HUES6 (cell line): ENCODE measurements around the gene IGFL2.
"Not testable (repeated sequence)": the region's sequence is repeated elsewhere in the genome, so short reads cannot be mapped to it uniquely, and the experiment has no call there.

Experiments
- H3K27ac ChIP-seq: 2 replicates; pipeline ENCODE4 v1.7.0; 2013; ENCODE audit warnings: low read depth, mild to moderate bottlenecking, low read length, inconsistent platforms
- H3K27me3 ChIP-seq: 2 replicates; pipeline ENCODE4 v1.6.1; 2013; ENCODE audit warnings: low read length; ENCODE audit not compliant: control insufficient read depth, insufficient read depth
- H3K36me3 ChIP-seq: 2 replicates; pipeline ENCODE4 v1.6.1; 2013; ENCODE audit warnings: low read length; ENCODE audit not compliant: control insufficient read depth, insufficient read depth
- H3K4me1 ChIP-seq: 2 replicates; pipeline ENCODE4 v1.6.1; 2013; ENCODE audit warnings: low read length; ENCODE audit not compliant: control insufficient read depth, insufficient read depth
- H3K4me3 ChIP-seq: 2 replicates; pipeline ENCODE4 v1.5.1; 2013; ENCODE audit warnings: low read depth, low read length
- H3K9ac ChIP-seq: one replicate; pipeline ENCODE4 v1.6.1; 2013; ENCODE audit warnings: mild to moderate bottlenecking, low read length
- H3K9me3 ChIP-seq: 2 replicates; pipeline ENCODE4 v1.6.1; 2013; ENCODE audit warnings: low read depth, low read length; ENCODE audit not compliant: control insufficient read depth, insufficient read depth

The IGFL2 gene

GRCh38 chr19:46147791-46148288 lies at the start of gene IGFL2:
IGFL2 (plus strand) TSS chr19:46148238; CDS start chr19:46148279, 41 bp downstream.
- Histone ChIP-seq H3K9ac (no peak within 1 kb of the TSS), H3K4me3 (no peak within 1 kb of the TSS), H3K36me3 (no peaks in the 10 kb centered on the region), H3K4me1 (no peaks in the 10 kb centered on the region; the same call in 1 of the 2 replicates), H3K27me3 (peaks cover 3% of the 10 kb centered on the region; the same call in 1 of the 2 replicates), H3K9me3 (no peaks in the 10 kb centered on the region), H3K27ac (no peak within 1 kb of the TSS)

GRCh38 chr19:46100344-46100743 lies 47.7 kb upstream of the IGFL2 start:
- no peak overlapping the region for H3K9ac ChIP-seq
- no peak overlapping the region for H3K27ac ChIP-seq
- peaks cover 10% of the 10 kb centered on the region; the same call in 1 of the 2 replicates for H3K9me3 ChIP-seq
- H3K36me3 ChIP-seq = no peaks in the 10 kb centered on the region
- no peaks in the 10 kb centered on the region for H3K27me3 ChIP-seq
- no peak overlapping the region for H3K4me3 ChIP-seq
- no peaks in the 10 kb centered on the region for H3K4me1 ChIP-seq

- Histone ChIP-seq H3K27ac (no peak overlapping the region), H3K4me1 (no peaks in the 10 kb centered on the region), H3K36me3 (no peaks in the 10 kb centered on the region), H3K9me3 (peaks cover 10% of the 10 kb centered on the region; the same call in 1 of the 2 replicates), H3K9ac (no peak overlapping the region), H3K27me3 (no peaks in the 10 kb centered on the region), H3K4me3 (no peak overlapping the region)
Measured at GRCh38 chr19:46101293-46101692, 46.7 kb upstream of the IGFL2 start.

GRCh38 chr19:46102333-46102732 lies 45.7 kb upstream of the IGFL2 start:
- H3K27me3 ChIP-seq, H3K4me3 ChIP-seq, H3K4me1 ChIP-seq, H3K9ac ChIP-seq, H3K36me3 ChIP-seq, H3K27ac ChIP-seq: not testable (repeated sequence)
- peaks cover 10% of the 10 kb centered on the region; the same call in 1 of the 2 replicates for H3K9me3 ChIP-seq

GRCh38 chr19:46107371-46107770 lies 40.7 kb upstream of the IGFL2 start:
- Histone ChIP-seq H3K9me3 (peaks cover 9% of the 10 kb centered on the region; the same call in 1 of the 2 replicates), H3K36me3 (no peaks in the 10 kb centered on the region), H3K27ac (no peak overlapping the region), H3K27me3 (no peaks in the 10 kb centered on the region), H3K4me1 (no peaks in the 10 kb centered on the region), H3K4me3 (no peak overlapping the region), H3K9ac (no peak overlapping the region)

- Histone ChIP-seq H3K27ac (no peak overlapping the region), H3K9ac (no peak overlapping the region), H3K27me3 (no peaks in the 10 kb centered on the region), H3K9me3 (0 out of 2 replicates have a peak, but pooled peaks cover 4% of the 10 kb centered on the region), H3K4me1 (no peaks in the 10 kb centered on the region), H3K36me3 (no peaks in the 10 kb centered on the region), H3K4me3 (no peak overlapping the region)
Measured at GRCh38 chr19:46109876-46110275, 38.2 kb upstream of the IGFL2 start.

GRCh38 chr19:46111376-46111775 lies 36.7 kb upstream of the IGFL2 start:
- H3K27me3 ChIP-seq = no peaks in the 10 kb centered on the region
- 0 out of 2 replicates have a peak, but pooled peaks cover 4% of the 10 kb centered on the region for H3K9me3 ChIP-seq
- no peaks in the 10 kb centered on the region for H3K4me1 ChIP-seq
- H3K36me3 ChIP-seq = no peaks in the 10 kb centered on the region
- no peak overlapping the region for H3K4me3 ChIP-seq
- H3K9ac ChIP-seq = no peak overlapping the region
- H3K27ac ChIP-seq = no peak overlapping the region

- 0 out of 2 replicates have a peak, but pooled peaks cover 4% of the 10 kb centered on the region for H3K9me3 ChIP-seq
- no peak overlapping the region for H3K4me3 ChIP-seq
- no peaks in the 10 kb centered on the region for H3K36me3 ChIP-seq
- H3K27ac ChIP-seq = no peak overlapping the region
- no peaks in the 10 kb centered on the region for H3K27me3 ChIP-seq
- no peaks in the 10 kb centered on the region for H3K4me1 ChIP-seq
- H3K9ac ChIP-seq = no peak overlapping the region
Measured at GRCh38 chr19:46112527-46112926, 35.5 kb upstream of the IGFL2 start.

- no peaks in the 10 kb centered on the region for H3K36me3 ChIP-seq
- H3K27ac ChIP-seq = no peak overlapping the region
- H3K9ac ChIP-seq = no peak overlapping the region
- H3K9me3 ChIP-seq = 0 out of 2 replicates have a peak, but pooled peaks cover 4% of the 10 kb centered on the region
- H3K4me3 ChIP-seq = no peak overlapping the region
- H3K27me3 ChIP-seq = no peaks in the 10 kb centered on the region
- no peaks in the 10 kb centered on the region for H3K4me1 ChIP-seq
Measured at GRCh38 chr19:46113726-46114125, 34.3 kb upstream of the IGFL2 start.

GRCh38 chr19:46115396-46116106 lies 32.5 kb upstream of the IGFL2 start:
- Histone ChIP-seq H3K36me3 (no peaks in the 10 kb centered on the region), H3K9ac (no peak overlapping the region), H3K9me3 (peaks cover 6% of the 10 kb centered on the region; the same call in 1 of the 2 replicates), H3K27ac (no peak overlapping the region), H3K4me3 (no peak overlapping the region), H3K4me1 (no peaks in the 10 kb centered on the region), H3K27me3 (no peaks in the 10 kb centered on the region)

- Histone ChIP-seq H3K4me1 (peaks cover under 1% of the 10 kb centered on the region; the same call in 1 of the 2 replicates), H3K27me3 (no peaks in the 10 kb centered on the region)
Measured at GRCh38 chr19:46116121-46116520, 31.9 kb upstream of the IGFL2 start.

More at GRCh38 chr19:46116121-46116520, 31.9 kb upstream of the IGFL2 start:
- Histone ChIP-seq H3K9me3 (peaks cover 6% of the 10 kb centered on the region; the same call in 1 of the 2 replicates), H3K36me3 (no peaks in the 10 kb centered on the region), H3K4me3 (no peak overlapping the region), H3K27ac (no peak overlapping the region), H3K9ac (no peak overlapping the region)
